Neural cell (in vitro differentiated cells): ENCODE data around the gene BIRC7. TPM values are rescaled to one million over a fixed set of nuclear protein-coding genes. Genes with fewer than 3 reads are reported as not detected.

Experiments
- H2AFZ ChIP-seq: fragments of 200-600, 300-800 bp; sonication (generic), shearing (Covaris generic); 2 replicates; pipeline ENCODE4 v1.6.0; 2014; ENCODE audit warnings: low read depth, mild to moderate bottlenecking, antibody characterized with exemption, low read length, moderate library complexity
- H3F3A ChIP-seq: fragments of 200-600 bp; shearing (Covaris generic); 2 replicates; pipeline ENCODE4 v1.6.1; 2016; ENCODE audit warnings: mild to moderate bottlenecking, moderate library complexity, mixed read lengths, antibody characterized with exemption, low read length; ENCODE audit not compliant: insufficient read depth, poor library complexity, severe bottlenecking
- H3K27ac ChIP-seq: fragments of 200-600, 300-800 bp; sonication (generic), shearing (Covaris generic); 2 replicates; pipeline ENCODE4 v1.5.1; 2014; ENCODE audit warnings: mild to moderate bottlenecking, low read length, moderate library complexity
- H3K27me3 ChIP-seq: fragments of 300-800, 200-600 bp; sonication (generic), shearing (Covaris generic); 2 replicates; pipeline ENCODE4 v1.6.0; 2014; ENCODE audit warnings: mild to moderate bottlenecking, low read depth, low read length, moderate library complexity; ENCODE audit not compliant: insufficient read depth
- H3K36me3 ChIP-seq: fragments of 300-800, 200-600 bp; sonication (generic), shearing (Covaris generic); 2 replicates; pipeline ENCODE4 v1.5.1; 2014; ENCODE audit warnings: mild to moderate bottlenecking, antibody characterized with exemption, low read length, moderate library complexity; ENCODE audit not compliant: insufficient read depth
- H3K4me2 ChIP-seq: fragments of 300-800, 200-600 bp; sonication (generic), shearing (Covaris generic); 2 replicates; pipeline ENCODE4 v1.6.0; 2014; ENCODE audit warnings: mild to moderate bottlenecking, low read length
- H3K4me3 ChIP-seq: fragments of 300-800, 200-600 bp; sonication (generic), shearing (Covaris generic); 2 replicates; pipeline ENCODE4 v1.5.1; 2014; ENCODE audit warnings: mild to moderate bottlenecking, low read length, moderate library complexity
- H3K79me2 ChIP-seq: fragments of 200-600 bp; shearing (Covaris generic); replicated peaks from 2 replicates; pipeline ENCODE4 v1.6.0; 2014; ENCODE audit warnings: mild to moderate bottlenecking, low read length, moderate library complexity; ENCODE audit not compliant: insufficient read depth
- H3K9ac ChIP-seq: fragments of 300-800, 200-600 bp; sonication (generic), shearing (Covaris generic); 2 replicates; pipeline ENCODE4 v1.6.1; 2016; ENCODE audit warnings: mild to moderate bottlenecking, low read length, mixed read lengths
- H3K9me2 ChIP-seq: fragments of 200-600 bp; shearing (Covaris generic); 2 replicates; pipeline ENCODE4 v1.6.1; 2016; ENCODE audit warnings: mild to moderate bottlenecking, low read length, mixed read lengths; ENCODE audit not compliant: insufficient read depth
- H3K9me3 ChIP-seq: fragments of 200-600, 300-800 bp; sonication (generic), shearing (Covaris generic); 2 replicates; pipeline ENCODE4 v1.6.1; 2016; ENCODE audit warnings: mild to moderate bottlenecking, mixed run types, low read length, moderate library complexity, mixed read lengths
- H4K20me1 ChIP-seq: fragments of 200-600 bp; shearing (Covaris generic); 2 replicates; pipeline ENCODE4 v1.6.1; 2016; ENCODE audit warnings: mild to moderate bottlenecking, mixed run types; ENCODE audit not compliant: insufficient read depth
- CTCF ChIP-seq: fragments of 450-650 bp; IDR thresholded peaks from 2 replicates; pipeline ENCODE4 v1.5.1; 2014; ENCODE audit warnings: antibody characterized with exemption, mild to moderate bottlenecking, moderate library complexity; ENCODE audit not compliant: poor library complexity, severe bottlenecking
- EP300 ChIP-seq: fragments of 450-650 bp; conservative IDR thresholded peaks from 2 replicates; pipeline ENCODE4 v1.6.1; 2014; ENCODE audit warnings: antibody characterized with exemption, mild to moderate bottlenecking, moderate library complexity; ENCODE audit not compliant: poor library complexity, severe bottlenecking
- EZH2 ChIP-seq: fragments of 200-600, 300-800 bp; shearing (Covaris generic), sonication (generic); IDR thresholded peaks from 2 replicates; pipeline ENCODE4 v1.6.1; 2014; ENCODE audit warnings: antibody characterized with exemption, low read length, borderline replicate concordance, mild to moderate bottlenecking; ENCODE audit not compliant: insufficient read depth, poor library complexity, severe bottlenecking
- MXI1 ChIP-seq: fragments of 450-650 bp; conservative IDR thresholded peaks from 2 replicates; pipeline ENCODE4 v1.6.1; 2014; ENCODE audit warnings: antibody characterized with exemption, mild to moderate bottlenecking; ENCODE audit not compliant: poor library complexity, severe bottlenecking
- POLR2AphosphoS5 ChIP-seq: IDR thresholded peaks from 2 replicates; pipeline ENCODE4 v1.6.1; 2012
- RAD21 ChIP-seq: fragments of 450-650 bp; conservative IDR thresholded peaks from 2 replicates; pipeline ENCODE4 v1.6.1; 2014; ENCODE audit warnings: antibody characterized with exemption, mild to moderate bottlenecking, moderate library complexity
- REST ChIP-seq: IDR thresholded peaks from 2 replicates; pipeline ENCODE4 v1.6.1; 2012; ENCODE audit warnings: borderline replicate concordance
- SMC3 ChIP-seq: fragments of 450-650 bp; conservative IDR thresholded peaks from 2 replicates; pipeline ENCODE4 v1.6.1; 2014; ENCODE audit warnings: antibody characterized with exemption, mild to moderate bottlenecking, moderate library complexity; ENCODE audit not compliant: poor library complexity
- TAF1 ChIP-seq: IDR thresholded peaks from 2 replicates; pipeline ENCODE4 v1.6.1; 2012; ENCODE audit warnings: low read depth
- polyA plus RNA-seq: library from polyadenylated mRNA; depleted of rRNA; stranded (reverse); fragments of >200 nt; gene quantifications from 2 replicates; pipeline ENCODE4 v1.2.3, GENCODE V29; 2014

The BIRC7 gene
- polyA plus RNA-seq, 1 donor from 2014 or later, result not detected

GRCh38 chr20:63202021-63202420 lies 33.7 kb upstream of the BIRC7 start:
- H4K20me1 ChIP-seq, result peaks cover 9% of the 10 kb centered on the region
- H3K4me3 ChIP-seq, result no peak overlapping the region
- H3K4me2 ChIP-seq, result no peak overlapping the region
- no peak overlapping the region for H3K27ac ChIP-seq
- no peaks in the 10 kb centered on the region for H3K9me3 ChIP-seq
- peaks cover 6% of the 10 kb centered on the region for H3K36me3 ChIP-seq
- peaks cover 10% of the 10 kb centered on the region for H3K79me2 ChIP-seq
- H2AFZ ChIP-seq, result no peak overlapping the region
- H3K27me3 ChIP-seq, result no peaks in the 10 kb centered on the region
- no peak overlapping the region for H3K9ac ChIP-seq
- no peaks in the 10 kb centered on the region for H3K9me2 ChIP-seq
- no peaks in the 10 kb centered on the region for H3F3A ChIP-seq
- no peak for TF ChIP-seq TAF1
- no peak for TF ChIP-seq CTCF
- no peak for TF ChIP-seq SMC3
- no peak for TF ChIP-seq EP300
- TF ChIP-seq MXI1, result no peak
- no peak for TF ChIP-seq REST
- TF ChIP-seq EZH2, result no peak
- TF ChIP-seq POLR2AphosphoS5, result no peak
- TF ChIP-seq RAD21, result no peak

GRCh38 chr20:63202811-63203526 lies 32.7 kb upstream of the BIRC7 start:
- H3K27ac ChIP-seq, result no peak overlapping the region
- no peaks in the 10 kb centered on the region for H3K36me3 ChIP-seq
- peaks cover 9% of the 10 kb centered on the region for H4K20me1 ChIP-seq
- TF ChIP-seq EP300 (no peak), TAF1 (no peak), RAD21 (no peak), CTCF (no peak), REST (no peak), SMC3 (no peak), EZH2 (no peak), MXI1 (no peak), POLR2AphosphoS5 (no peak)
- H3K9me2 ChIP-seq, result no peaks in the 10 kb centered on the region
- H2AFZ ChIP-seq, result no peak overlapping the region
- H3K9me3 ChIP-seq, result no peaks in the 10 kb centered on the region
- no peak overlapping the region for H3K9ac ChIP-seq
- no peaks in the 10 kb centered on the region for H3F3A ChIP-seq
- no peak overlapping the region for H3K4me3 ChIP-seq
- no peaks in the 10 kb centered on the region for H3K27me3 ChIP-seq
- H3K79me2 ChIP-seq, result peaks cover 10% of the 10 kb centered on the region
- no peak overlapping the region for H3K4me2 ChIP-seq
